ENCODE data around the gene GNG8. TPM values are rescaled to one million over a fixed set of nuclear protein-coding genes. Genes with fewer than 3 reads are reported as not detected.

GNG8 gene
- not detected for polyA plus RNA-seq

- no peak within 1 kb of the TSS for H3K27ac ChIP-seq (ENCODE audit: low read depth, low read length)
- WGBS, 3 donors = 33 to 45% (median 44%) methylated on average over 22 to 34 of the region's 34 CpGs
Measured at GRCh38 chr19:46635920-46636761, at the start of gene GNG8. Gene GNG8 (minus strand): TSS chr19:46636202. CDS start chr19:46634682, 1,520 bp downstream.

- no peak overlapping the region for H3K27ac ChIP-seq (ENCODE audit: low read depth, low read length)
- WGBS, 3 donors = 44 to 80% (median 70%) methylated on average over 2 to 3 of the region's 3 CpGs
Measured at GRCh38 chr19:46685189-46685588, 49.2 kb upstream of the GNG8 start.

- 84 to 91% (median 87%) methylated on average over 26 of the region's 26 CpGs for WGBS, 3 donors
- no peak overlapping the region for H3K27ac ChIP-seq (ENCODE audit: low read depth, low read length)
Measured at GRCh38 chr19:46678110-46678732, 42.2 kb upstream of the GNG8 start.

- H3K27ac ChIP-seq (ENCODE audit: low read depth, low read length) = no peak overlapping the region
- 92 to 98% (median 95%) methylated on average over 21 of the region's 21 CpGs for WGBS, 3 donors
Measured at GRCh38 chr19:46674416-46675178, 38.6 kb upstream of the GNG8 start.

- no peak overlapping the region for H3K27ac ChIP-seq (ENCODE audit: low read depth, low read length)
Measured at GRCh38 chr19:46670813-46671212, 34.8 kb upstream of the GNG8 start.

GRCh38 chr19:46668662-46669061 lies 32.7 kb upstream of the GNG8 start:
- H3K27ac ChIP-seq (ENCODE audit: low read depth, low read length) = no peak overlapping the region
- 91 to 93% (median 92%) methylated on average over 3 of the region's 3 CpGs for WGBS, 3 donors

- WGBS, 3 donors = 83 to 94% (median 92%) methylated on average over 8 of the region's 8 CpGs
- H3K27ac ChIP-seq (ENCODE audit: low read depth, low read length) = no peak overlapping the region
Measured at GRCh38 chr19:46665072-46665471, 29.1 kb upstream of the GNG8 start.

GRCh38 chr19:46661735-46662592 lies 26.0 kb upstream of the GNG8 start:
- H3K27ac ChIP-seq (ENCODE audit: low read depth, low read length) = no peak overlapping the region

GRCh38 chr19:46661020-46661731 lies 25.2 kb upstream of the GNG8 start, which contains the start of gene DACT3:
Gene DACT3 (minus strand): TSS chr19:46661182. CDS start chr19:46661064, 118 bp downstream.
- WGBS, 3 donors = 0 to 1% (median 1%) methylated on average over 46 to 61 of the region's 61 CpGs

More at GRCh38 chr19:46661735-46662592, 26.0 kb upstream of the GNG8 start:
- WGBS, 3 donors = 4 to 7% (median 5%) methylated on average over 19 of the region's 19 CpGs

GRCh38 chr19:46660551-46661019 lies 24.6 kb upstream of the GNG8 start:
- WGBS, 3 donors = 1% methylated on average over 34 to 40 of the region's 40 CpGs
- no peak overlapping the region for H3K27ac ChIP-seq (ENCODE audit: low read depth, low read length)

More at GRCh38 chr19:46661020-46661731, 25.2 kb upstream of the GNG8 start, which contains the start of gene DACT3:
- H3K27ac ChIP-seq (ENCODE audit: low read depth, low read length) = no peak within 1 kb of the TSS

GRCh38 chr19:46660008-46660517 lies 24.1 kb upstream of the GNG8 start:
- H3K27ac ChIP-seq (ENCODE audit: low read depth, low read length) = no peak overlapping the region
- 3 to 8% (median 6%) methylated on average over 13 to 14 of the region's 14 CpGs for WGBS, 3 donors

GRCh38 chr19:46659151-46660007 lies 23.4 kb upstream of the GNG8 start:
- 7 to 8% (median 7%) methylated on average over 26 to 28 of the region's 28 CpGs for WGBS, 3 donors
- no peak overlapping the region for H3K27ac ChIP-seq (ENCODE audit: low read depth, low read length)

- 94 to 97% (median 96%) methylated on average over 5 of the region's 5 CpGs for WGBS, 3 donors
- no peak overlapping the region for H3K27ac ChIP-seq (ENCODE audit: low read depth, low read length)
Measured at GRCh38 chr19:46656541-46656940, 20.5 kb upstream of the GNG8 start.

- WGBS, 3 donors = 46 to 61% (median 55%) methylated on average over 16 of the region's 16 CpGs
- no peak overlapping the region for H3K27ac ChIP-seq (ENCODE audit: low read depth, low read length)
Measured at GRCh38 chr19:46654621-46655152, 18.7 kb upstream of the GNG8 start.

- 83 to 90% (median 87%) methylated on average over 7 of the region's 7 CpGs for WGBS, 3 donors
- no peak overlapping the region for H3K27ac ChIP-seq (ENCODE audit: low read depth, low read length)
Measured at GRCh38 chr19:46650445-46650844, 14.4 kb upstream of the GNG8 start.
